Measurements from ENCODE around the gene CYP2C8. TPM values are rescaled to one million over a fixed set of nuclear protein-coding genes. Genes with fewer than 3 reads are reported as not detected.
"Not testable (repeated sequence)": the region's sequence is repeated elsewhere in the genome, so short reads cannot be mapped to it uniquely, and the experiment has no call there.

Gene CYP2C8
- not detected for total RNA-seq
- long read RNA-seq: 0 reads

DNA sequence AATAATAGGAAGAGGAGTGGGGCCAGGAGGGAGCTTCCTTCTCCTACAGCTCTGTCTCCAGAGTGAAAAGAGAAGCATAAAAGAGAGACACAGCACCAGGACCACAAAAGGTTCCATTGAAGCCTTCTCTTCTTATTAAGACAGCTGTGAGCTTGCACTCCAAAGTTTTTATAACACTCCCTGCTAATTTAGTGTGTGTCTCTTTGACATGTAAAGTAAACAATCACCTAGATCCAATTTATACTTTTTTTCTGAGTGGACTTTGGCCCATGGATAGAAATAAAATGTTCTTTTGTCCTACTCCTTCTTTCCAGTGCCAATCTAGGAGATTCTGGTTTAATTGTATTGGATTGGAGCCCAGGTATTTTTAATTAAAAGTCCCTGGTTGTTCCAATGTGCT, at the start of gene CYP2C8:
CYP2C8 (minus strand) TSS at position 212 of the 400 bp plus-strand sequence; CDS start at position 117, 95 bp downstream.
- no peak for DNase-seq
- TF ChIP-seq, protein P1, sequence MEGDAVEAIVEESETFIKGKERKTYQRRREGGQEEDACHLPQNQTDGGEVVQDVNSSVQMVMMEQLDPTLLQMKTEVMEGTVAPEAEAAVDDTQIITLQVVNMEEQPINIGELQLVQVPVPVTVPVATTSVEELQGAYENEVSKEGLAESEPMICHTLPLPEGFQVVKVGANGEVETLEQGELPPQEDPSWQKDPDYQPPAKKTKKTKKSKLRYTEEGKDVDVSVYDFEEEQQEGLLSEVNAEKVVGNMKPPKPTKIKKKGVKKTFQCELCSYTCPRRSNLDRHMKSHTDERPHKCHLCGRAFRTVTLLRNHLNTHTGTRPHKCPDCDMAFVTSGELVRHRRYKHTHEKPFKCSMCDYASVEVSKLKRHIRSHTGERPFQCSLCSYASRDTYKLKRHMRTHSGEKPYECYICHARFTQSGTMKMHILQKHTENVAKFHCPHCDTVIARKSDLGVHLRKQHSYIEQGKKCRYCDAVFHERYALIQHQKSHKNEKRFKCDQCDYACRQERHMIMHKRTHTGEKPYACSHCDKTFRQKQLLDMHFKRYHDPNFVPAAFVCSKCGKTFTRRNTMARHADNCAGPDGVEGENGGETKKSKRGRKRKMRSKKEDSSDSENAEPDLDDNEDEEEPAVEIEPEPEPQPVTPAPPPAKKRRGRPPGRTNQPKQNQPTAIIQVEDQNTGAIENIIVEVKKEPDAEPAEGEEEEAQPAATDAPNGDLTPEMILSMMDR (IDR thresholded peaks at IDR 0.05; ENCODE audit: borderline replicate concordance): no peak
- no peaks in the 10 kb centered on the region for H3K36me3 ChIP-seq

DNA sequence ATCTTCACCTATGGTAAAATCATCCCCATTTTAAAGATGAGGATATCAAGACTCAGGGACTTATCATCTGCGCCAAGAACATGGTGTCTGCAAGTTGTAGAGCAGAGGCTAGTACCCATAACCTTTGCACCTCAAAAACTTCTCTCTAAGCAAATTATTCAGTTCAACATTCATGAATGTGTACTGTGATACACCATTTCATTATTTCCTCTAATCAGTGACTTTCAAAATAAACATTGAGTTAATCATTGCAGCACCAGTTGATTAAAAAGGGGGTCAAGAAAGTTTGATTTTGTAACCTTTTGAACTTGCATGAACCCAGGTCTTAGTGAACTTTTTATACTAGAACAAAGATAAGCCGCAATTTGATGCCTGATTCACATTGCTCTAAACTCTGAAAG, 47.6 kb upstream of the CYP2C8 start:
- Histone ChIP-seq H3K9me3 (replicated peaks) (peaks cover 64% of the 10 kb centered on the region), H3K27me3 (ENCODE audit: low read depth) (peaks cover 5% of the 10 kb centered on the region), H3K27ac (replicated peaks) (no peak overlapping the region), H3K36me3 (no peaks in the 10 kb centered on the region), H3K4me1 (no peaks in the 10 kb centered on the region), H3K4me3 (no peak overlapping the region)
- TF ChIP-seq, protein P1 (IDR thresholded peaks at IDR 0.05; ENCODE audit: borderline replicate concordance): no peak
- intact Hi-C loops (cut with micrococcal nuclease): no loop called here
- no peak for DNase-seq

More for the DNA sequence above, at the start of gene CYP2C8:
- intact Hi-C loops (cut with micrococcal nuclease): no loop called here
- Histone ChIP-seq H3K9me3 (replicated peaks) (peaks cover 3% of the 10 kb centered on the region), H3K27me3 (ENCODE audit: low read depth) (no peaks in the 10 kb centered on the region), H3K27ac (replicated peaks) (no peak within 1 kb of the TSS), H3K4me3 (no peak within 1 kb of the TSS), H3K4me1 (no peaks in the 10 kb centered on the region)

DNA sequence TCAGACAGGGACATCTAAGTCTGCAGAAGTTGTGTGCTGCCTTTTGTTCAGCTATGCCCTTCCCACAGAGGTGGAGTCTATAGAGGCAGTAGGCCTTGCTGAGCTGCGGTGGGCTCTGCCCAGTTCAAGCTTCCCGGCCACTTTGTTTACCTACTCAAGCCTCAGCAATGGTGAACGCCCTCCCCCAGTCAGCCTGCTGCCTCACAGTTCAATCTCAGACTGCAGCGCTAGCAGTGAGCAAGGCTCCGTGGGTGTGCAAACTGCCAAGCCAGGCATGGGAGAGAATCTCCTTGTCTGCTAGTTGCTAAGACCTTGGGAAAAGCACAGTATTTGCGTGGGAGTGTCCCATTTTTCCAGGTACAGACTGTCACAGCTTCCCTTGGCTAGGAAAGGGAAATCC, 41.5 kb upstream of the CYP2C8 start:
- H3K36me3 ChIP-seq; H3K27ac ChIP-seq (replicated peaks); intact Hi-C loops (cut with micrococcal nuclease); H3K27me3 ChIP-seq (ENCODE audit: low read depth); H3K4me1 ChIP-seq; DNase-seq; H3K4me3 ChIP-seq: not testable (repeated sequence)
- H3K9me3 ChIP-seq (replicated peaks): peaks cover 37% of the 10 kb centered on the region

DNA sequence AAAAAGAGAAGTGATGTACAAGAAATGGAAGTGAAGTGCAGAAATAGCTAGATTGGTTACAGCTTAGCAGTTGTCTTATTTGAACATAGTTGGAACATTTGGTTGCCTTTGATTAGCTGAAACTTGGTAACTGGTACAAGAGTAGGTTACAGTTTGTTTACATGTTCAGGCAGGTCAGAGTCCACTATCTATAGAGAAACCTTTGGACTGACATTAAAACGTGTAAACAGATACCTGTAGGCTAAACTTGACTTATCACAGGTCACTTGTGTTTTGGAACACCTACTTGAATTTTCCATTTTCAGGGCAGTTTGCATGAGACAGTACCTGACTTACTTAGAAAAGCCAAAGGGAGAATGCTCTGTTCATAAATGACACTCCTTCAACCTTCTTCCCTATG, 28.5 kb upstream of the CYP2C8 start:
- TF ChIP-seq, protein P1 (IDR thresholded peaks at IDR 0.05; ENCODE audit: borderline replicate concordance): no peak
- Histone ChIP-seq H3K27me3 (ENCODE audit: low read depth) (no peaks in the 10 kb centered on the region), H3K36me3 (no peaks in the 10 kb centered on the region), H3K4me3 (no peak overlapping the region), H3K9me3 (replicated peaks) (no peaks in the 10 kb centered on the region), H3K27ac (replicated peaks) (no peak overlapping the region), H3K4me1 (no peaks in the 10 kb centered on the region)
- DNase-seq: no peak
- intact Hi-C loops (cut with micrococcal nuclease): no loop called here

DNA sequence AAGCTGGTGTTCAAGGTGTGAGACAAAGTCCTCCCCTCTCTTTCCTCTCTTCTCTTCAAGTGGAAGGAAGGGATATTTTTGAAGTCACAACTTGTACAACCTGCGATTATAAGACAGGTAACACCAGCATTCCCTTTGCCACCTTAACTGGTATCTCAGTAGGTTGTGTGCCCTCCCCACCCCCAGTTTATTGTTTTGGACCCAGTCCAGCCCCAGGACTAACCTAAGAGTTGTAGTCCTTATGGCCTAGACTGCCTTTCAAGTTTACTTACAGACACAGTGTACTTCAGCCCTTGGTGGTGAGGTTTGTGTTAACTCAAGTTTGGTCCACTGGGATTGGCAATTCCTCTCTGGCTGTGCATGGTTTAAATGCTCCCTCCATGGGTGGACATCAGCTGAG, 26.8 kb upstream of the CYP2C8 start:
- Histone ChIP-seq H3K9me3 (replicated peaks) (peaks cover under 1% of the 10 kb centered on the region), H3K36me3 (no peaks in the 10 kb centered on the region), H3K27me3 (ENCODE audit: low read depth) (no peaks in the 10 kb centered on the region), H3K4me1 (no peaks in the 10 kb centered on the region), H3K4me3 (no peak overlapping the region), H3K27ac (replicated peaks) (no peak overlapping the region)
- TF ChIP-seq, protein P1 (IDR thresholded peaks at IDR 0.05; ENCODE audit: borderline replicate concordance): no peak
- DNase-seq: no peak
- intact Hi-C loops (cut with micrococcal nuclease): no loop called here

DNA sequence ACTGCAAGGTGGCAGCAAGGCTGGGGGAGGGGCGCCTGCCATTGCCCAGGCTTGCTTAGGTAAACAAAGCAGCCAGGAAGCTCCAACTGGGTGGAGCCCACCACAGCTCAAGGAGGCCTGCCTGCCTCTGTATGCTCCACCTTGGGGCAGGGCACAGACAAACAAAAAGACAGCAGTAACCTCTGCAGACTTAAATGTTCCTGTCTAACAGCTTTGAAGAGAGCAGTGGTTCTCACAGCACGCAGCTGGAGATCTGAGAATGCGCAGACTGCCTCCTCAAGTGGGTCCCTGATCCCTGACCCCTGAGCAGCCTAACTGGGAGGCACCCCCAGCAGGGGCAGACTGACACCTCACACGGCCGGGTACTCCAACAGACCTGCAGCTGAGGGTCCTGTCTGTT, 10.3 kb upstream of the CYP2C8 start:
- H3K36me3 ChIP-seq; DNase-seq; H3K27me3 ChIP-seq (ENCODE audit: low read depth); intact Hi-C loops (cut with micrococcal nuclease); H3K4me1 ChIP-seq; H3K4me3 ChIP-seq; H3K27ac ChIP-seq (replicated peaks); H3K9me3 ChIP-seq (replicated peaks): not testable (repeated sequence)

DNA sequence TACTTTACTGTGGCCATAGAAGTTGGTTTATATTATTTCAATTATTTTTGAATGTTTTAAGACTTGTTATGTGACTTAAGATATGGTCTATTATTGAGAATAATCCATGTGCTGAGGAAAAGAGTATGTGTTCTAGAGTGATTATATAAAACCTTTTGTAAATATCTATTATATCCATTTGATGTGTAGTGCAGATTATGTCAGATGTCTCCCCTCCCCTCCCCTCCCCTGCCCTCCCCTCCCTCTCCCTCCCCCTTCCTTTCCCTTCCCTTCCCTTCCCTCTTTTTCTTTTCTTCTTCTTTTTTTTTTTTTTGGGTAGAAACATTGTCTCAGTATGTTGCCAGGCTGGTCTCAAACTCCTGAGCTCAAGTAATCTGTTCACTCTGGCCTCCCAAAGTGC, 8.3 kb upstream of the CYP2C8 start:
- Histone ChIP-seq H3K36me3 (no peaks in the 10 kb centered on the region), H3K4me3 (no peak overlapping the region), H3K4me1 (no peaks in the 10 kb centered on the region), H3K9me3 (replicated peaks) (peaks cover 2% of the 10 kb centered on the region), H3K27me3 (ENCODE audit: low read depth) (no peaks in the 10 kb centered on the region), H3K27ac (replicated peaks) (no peak overlapping the region)
- intact Hi-C loops (cut with micrococcal nuclease): no loop called here
- TF ChIP-seq, protein P1 (IDR thresholded peaks at IDR 0.05; ENCODE audit: borderline replicate concordance): no peak
- DNase-seq: no peak

Measured in left ventricle myocardium inferior (tissue), 1 donor.